Endothelial cell of umbilical vein (primary cell): ENCODE measurements around the gene FYTTD1. TPM values are rescaled to one million over a fixed set of nuclear protein-coding genes. Genes with fewer than 3 reads are reported as not detected.

ENCODE experiments used
- BruUV-seq: library from RNA; stranded (reverse); fragments of 400-500 nt; replicated peaks from 2 replicates; lab custom pipeline; 2021; lab: Mats Ljungman, UMichigan
- CTCF ChIA-PET: fragments of 300-600, 350-600 bp; sonication (Branson Sonifier 250); formaldehyde crosslinking; loops from one replicate; lab custom pipeline; 2021; ENCODE audit warnings: antibody characterized with exemption, inconsistent platforms; lab: Charles Lee
- POLR2A ChIA-PET: fragments of 300-600, 350-600 bp; sonication (Branson Sonifier 250); formaldehyde crosslinking; loops from one replicate; lab custom pipeline; 2021; ENCODE audit warnings: antibody characterized with exemption, inconsistent platforms; lab: Charles Lee
- DNase-seq: peaks from one replicate; pipeline ENCODE4 v3.0.0-alpha.2; 2011; ENCODE audit warnings: low read depth, low spot score
- FAIRE-seq: peaks from 2 replicates; lab custom pipeline; 2011; peaks lifted over from hg19 to GRCh38; lab: Jason Lieb, UNC
- H2AFZ ChIP-seq: 2 replicates; pipeline ENCODE4 v1.6.0; 2012; ENCODE audit warnings: low read depth, low read length, control low read depth, inconsistent platforms
- H3K27ac ChIP-seq: 2 replicates; pipeline ENCODE4 v1.5.1; 2011; ENCODE audit warnings: low read depth, mild to moderate bottlenecking, control low read depth, low read length, moderate library complexity; ENCODE audit not compliant: insufficient read depth
- H3K27me3 ChIP-seq, 2 experiments: 2 replicates each; pipeline versions ENCODE4 v1.6.0 to v1.6.1; 2011; ENCODE audit warnings: low read length in 2 of 2, mixed read lengths in 1 of 2; ENCODE audit not compliant: control insufficient read depth in 2 of 2, insufficient read depth in 2 of 2
- H3K36me3 ChIP-seq, 2 experiments: 2 replicates in 1 of 2; 3 replicates in 1 of 2; pipeline ENCODE4 v1.5.1; 2011; ENCODE audit warnings: low read length in 2 of 2, mild to moderate bottlenecking in 1 of 2, moderate library complexity in 1 of 2; ENCODE audit not compliant: control insufficient read depth in 2 of 2, insufficient read depth in 2 of 2; ENCODE audit errors: extremely low read depth in 1 of 2
- H3K4me1 ChIP-seq: 3 replicates; pipeline ENCODE4 v1.5.1; 2011; ENCODE audit warnings: mild to moderate bottlenecking, low read length; ENCODE audit not compliant: control insufficient read depth, insufficient read depth; ENCODE audit errors: extremely low read depth
- H3K4me2 ChIP-seq: 2 replicates; pipeline ENCODE4 v1.6.1; 2011; ENCODE audit warnings: low read length, control low read depth, mixed read lengths; ENCODE audit not compliant: insufficient read depth
- H3K4me3 ChIP-seq, 3 experiments: fragments of 200-600 bp in 1 of 3; sonication (generic), shearing (Covaris generic) in 1 of 3; replicated peaks in 1 of 3; 2 replicates each; pipeline ENCODE4 v1.5.1; 2011 to 2016; ENCODE audit warnings: control low read depth in 3 of 3, low read length in 3 of 3, mild to moderate bottlenecking in 2 of 3, inconsistent platforms in 1 of 3, low read depth in 1 of 3, moderate library complexity in 1 of 3; ENCODE audit not compliant: insufficient read depth in 1 of 3
- H3K79me2 ChIP-seq: 2 replicates; pipeline ENCODE4 v1.6.0; 2012; ENCODE audit warnings: low read length, inconsistent platforms; ENCODE audit not compliant: control insufficient read depth, insufficient read depth
- H3K9ac ChIP-seq: replicated peaks from 2 replicates; pipeline ENCODE3; 2011; ENCODE audit warnings: low read length, control low read depth; ENCODE audit not compliant: insufficient read depth; ENCODE audit errors: extremely low read depth
- H3K9me1 ChIP-seq: replicated peaks from 3 replicates; pipeline ENCODE4 v1.6.0; 2011; ENCODE audit warnings: mild to moderate bottlenecking, low read length; ENCODE audit not compliant: control insufficient read depth, insufficient read depth; ENCODE audit errors: extremely low read depth
- H3K9me3 ChIP-seq: replicated peaks from 2 replicates; pipeline ENCODE4 v1.5.1; 2012; ENCODE audit warnings: low read length, inconsistent platforms; ENCODE audit not compliant: control insufficient read depth, insufficient read depth
- H4K20me1 ChIP-seq: replicated peaks from 2 replicates; pipeline ENCODE3; 2011; ENCODE audit warnings: mild to moderate bottlenecking, low read length; ENCODE audit not compliant: control insufficient read depth, insufficient read depth; ENCODE audit errors: extremely low read depth
- EZH2 ChIP-seq: IDR thresholded peaks from 2 replicates; pipeline ENCODE4 v1.6.1; 2012; ENCODE audit warnings: borderline replicate concordance, low read depth, mild to moderate bottlenecking, moderate library complexity, low read length, inconsistent platforms; ENCODE audit not compliant: severe bottlenecking
- FOS ChIP-seq: IDR thresholded peaks from 2 replicates; pipeline ENCODE4 v1.6.1; 2011; ENCODE audit warnings: mild to moderate bottlenecking, low read length, moderate library complexity, borderline replicate concordance; ENCODE audit not compliant: insufficient read depth
- GATA2 ChIP-seq: IDR thresholded peaks from 2 replicates; pipeline ENCODE4 v1.7.0; 2011; ENCODE audit warnings: low read depth, mild to moderate bottlenecking, moderate library complexity, mixed read lengths, low read length; ENCODE audit not compliant: insufficient read length, insufficient read depth
- MYC ChIP-seq: IDR thresholded peaks from one replicate; pipeline ENCODE4 v1.6.1; 2011; ENCODE audit warnings: mild to moderate bottlenecking, low read depth, low read length
- POLR2A ChIP-seq: IDR thresholded peaks from 2 replicates; pipeline ENCODE4 v1.6.1; 2012; ENCODE audit warnings: low read depth, mild to moderate bottlenecking, control low read depth, low read length
- POLR2AphosphoS5 ChIP-seq: IDR thresholded peaks from 2 replicates; pipeline ENCODE4 v1.6.1; 2012; ENCODE audit warnings: low read depth, mild to moderate bottlenecking, control low read depth, low read length, moderate library complexity; ENCODE audit not compliant: insufficient read depth
- dilution Hi-C: fragments of 300-500 bp; cut with MboI; formaldehyde crosslinking; loops from one replicate; pipeline ENCODE4 v1.15.0; 2019; ENCODE audit warnings: low sequenced_read_pairs; ENCODE audit not compliant: extremely low pct_ligation_motif_present
- intact Hi-C: fragments of 100-400 bp; cut with micrococcal nuclease; formaldehyde crosslinking; loops from one replicate; pipeline ENCODE4 v1.10.0; 2022
- polyA plus RNA-seq, 4 experiments: library from polyadenylated mRNA; depleted of rRNA in 3 of 4; stranded (reverse) in 3 of 4; unstranded in 1 of 4; fragments of >200 nt; gene quantifications; 2 replicates each; pipeline versions ENCODE4 v1.2.1 to v1.2.3, GENCODE V29; 2011 to 2012; ENCODE audit warnings: missing spikeins in 1 of 4
- total RNA-seq: library from RNA; stranded (reverse); gene quantifications from 2 replicates; pipeline ENCODE4 v1.2.3, GENCODE V29; 2021
- TF ChIP-seq, protein P1 (sequence below), 2 donors: IDR thresholded peaks; 1 replicate in 1 of 2; 2 replicates in 1 of 2; pipeline ENCODE4 v1.5.1; 2011; ENCODE audit warnings: low read length in 2 of 2, mild to moderate bottlenecking in 2 of 2, moderate library complexity in 2 of 2, control low read depth in 1 of 2, inconsistent platforms in 1 of 2, low read depth in 1 of 2; ENCODE audit not compliant: insufficient read depth in 1 of 2; ENCODE audit errors: extremely low read depth in 1 of 2

Gene FYTTD1
- total and polyA plus RNA-seq, 2 donors (not counting 3 experiments of a cell fraction or from before 2014, with no cell fraction given), result 8.9 to 52.3 TPM

DNA sequence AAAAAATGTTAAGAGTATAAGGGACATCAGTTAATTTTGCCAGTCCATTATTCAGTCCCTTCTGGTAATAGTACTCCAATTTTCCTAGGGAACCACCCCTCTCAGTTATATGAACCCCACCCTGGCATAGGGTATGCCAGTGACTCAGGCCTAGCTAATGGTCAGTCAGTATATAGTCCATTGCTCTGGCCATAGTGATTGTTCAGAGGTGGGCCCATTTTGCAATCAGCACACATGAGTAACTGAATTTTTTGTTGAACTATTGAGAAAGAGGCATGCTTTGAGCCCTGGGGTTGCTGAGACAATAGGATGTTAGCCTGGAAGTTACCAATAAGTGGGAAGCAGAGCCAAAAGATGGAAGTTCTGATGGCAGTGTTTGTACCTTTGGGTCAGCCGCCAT, 45.5 kb downstream of the FYTTD1 start:
- FAIRE-seq (no peak), DNase-seq (no peak)
- BruUV-seq, result no TSS peak
- POLR2A ChIA-PET, result no interaction called here
- H3K36me3 ChIP-seq, result no peaks in the 10 kb centered on the region
- peaks cover 14% of the 10 kb centered on the region for H3K4me1 ChIP-seq
- H3K27ac ChIP-seq, result no peak overlapping the region
- H3K4me3 ChIP-seq, result no peak overlapping the region
- intact Hi-C loops, result no loop called here
- H3K79me2 ChIP-seq, result peaks cover 82% of the 10 kb centered on the region
- H3K4me2 ChIP-seq, result no peak overlapping the region
- H3K9me3 ChIP-seq, result no peaks in the 10 kb centered on the region
- H3K9me1 ChIP-seq, result no peaks in the 10 kb centered on the region
- no peak overlapping the region for H3K9ac ChIP-seq
- dilution Hi-C loops, result no loop called here
- H4K20me1 ChIP-seq, result peaks cover 5% of the 10 kb centered on the region
- TF ChIP-seq EZH2, result no peak
- no peak for TF ChIP-seq POLR2AphosphoS5
- TF ChIP-seq POLR2A, result no peak
- no peaks in the 10 kb centered on the region for H3K27me3 ChIP-seq
- CTCF ChIA-PET, result no interaction called here
- no peak overlapping the region for H2AFZ ChIP-seq

DNA sequence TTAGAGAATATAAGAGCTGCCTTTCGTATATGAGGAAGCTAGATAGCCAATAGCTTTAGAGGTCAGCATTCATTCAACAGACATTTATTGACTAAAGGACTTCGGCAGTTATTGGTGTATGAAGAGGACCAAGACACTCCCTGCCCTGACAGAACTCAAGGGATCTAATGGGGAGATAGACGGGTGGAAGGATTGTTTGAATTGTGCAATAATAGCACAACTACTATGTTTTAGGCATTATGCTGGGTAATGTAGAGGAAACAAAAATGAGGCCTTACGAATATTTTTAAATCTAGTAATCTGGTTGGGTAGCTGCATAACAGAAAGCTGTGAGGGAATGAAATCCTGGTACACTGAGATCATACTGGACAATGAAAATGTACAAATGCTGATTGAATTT, 46.4 kb downstream of the FYTTD1 start:
- Histone ChIP-seq H3K36me3 (no peaks in the 10 kb centered on the region), H3K9ac (no peak overlapping the region), H4K20me1 (peaks cover 6% of the 10 kb centered on the region), H3K4me2 (no peak overlapping the region), H3K79me2 (peaks cover 90% of the 10 kb centered on the region), H3K9me1 (no peaks in the 10 kb centered on the region), H3K4me1 (peaks cover 14% of the 10 kb centered on the region), H3K4me3 (no peak overlapping the region), H2AFZ (no peak overlapping the region), H3K9me3 (no peaks in the 10 kb centered on the region), H3K27ac (no peak overlapping the region), H3K27me3 (no peaks in the 10 kb centered on the region)
- intact Hi-C loops (no loop called here), dilution Hi-C loops (no loop called here)
- ChIA-PET CTCF (no interaction called here), POLR2A (no interaction called here)
- DNase-seq (no peak), FAIRE-seq (no peak)
- no TSS peak for BruUV-seq
- TF ChIP-seq FOS (no peak), POLR2AphosphoS5 (no peak), MYC (no peak), GATA2 (no peak), POLR2A (no peak)
- TF ChIP-seq, protein P1, sequence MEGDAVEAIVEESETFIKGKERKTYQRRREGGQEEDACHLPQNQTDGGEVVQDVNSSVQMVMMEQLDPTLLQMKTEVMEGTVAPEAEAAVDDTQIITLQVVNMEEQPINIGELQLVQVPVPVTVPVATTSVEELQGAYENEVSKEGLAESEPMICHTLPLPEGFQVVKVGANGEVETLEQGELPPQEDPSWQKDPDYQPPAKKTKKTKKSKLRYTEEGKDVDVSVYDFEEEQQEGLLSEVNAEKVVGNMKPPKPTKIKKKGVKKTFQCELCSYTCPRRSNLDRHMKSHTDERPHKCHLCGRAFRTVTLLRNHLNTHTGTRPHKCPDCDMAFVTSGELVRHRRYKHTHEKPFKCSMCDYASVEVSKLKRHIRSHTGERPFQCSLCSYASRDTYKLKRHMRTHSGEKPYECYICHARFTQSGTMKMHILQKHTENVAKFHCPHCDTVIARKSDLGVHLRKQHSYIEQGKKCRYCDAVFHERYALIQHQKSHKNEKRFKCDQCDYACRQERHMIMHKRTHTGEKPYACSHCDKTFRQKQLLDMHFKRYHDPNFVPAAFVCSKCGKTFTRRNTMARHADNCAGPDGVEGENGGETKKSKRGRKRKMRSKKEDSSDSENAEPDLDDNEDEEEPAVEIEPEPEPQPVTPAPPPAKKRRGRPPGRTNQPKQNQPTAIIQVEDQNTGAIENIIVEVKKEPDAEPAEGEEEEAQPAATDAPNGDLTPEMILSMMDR (IDR thresholded peaks at IDR 0.05; ENCODE audit: extremely low read depth in 1 of 2, insufficient read depth in 1 of 2, low read depth in 1 of 2, low read length in 2 of 2), result no peak
